ENCODE measurements around the gene CCDC187. TPM values are rescaled to one million over a fixed set of nuclear protein-coding genes. Genes with fewer than 3 reads are reported as not detected.

Gene CCDC187
- total RNA-seq, 2 donors from 2014 or later, result 0.30 to 0.48 TPM

DNA sequence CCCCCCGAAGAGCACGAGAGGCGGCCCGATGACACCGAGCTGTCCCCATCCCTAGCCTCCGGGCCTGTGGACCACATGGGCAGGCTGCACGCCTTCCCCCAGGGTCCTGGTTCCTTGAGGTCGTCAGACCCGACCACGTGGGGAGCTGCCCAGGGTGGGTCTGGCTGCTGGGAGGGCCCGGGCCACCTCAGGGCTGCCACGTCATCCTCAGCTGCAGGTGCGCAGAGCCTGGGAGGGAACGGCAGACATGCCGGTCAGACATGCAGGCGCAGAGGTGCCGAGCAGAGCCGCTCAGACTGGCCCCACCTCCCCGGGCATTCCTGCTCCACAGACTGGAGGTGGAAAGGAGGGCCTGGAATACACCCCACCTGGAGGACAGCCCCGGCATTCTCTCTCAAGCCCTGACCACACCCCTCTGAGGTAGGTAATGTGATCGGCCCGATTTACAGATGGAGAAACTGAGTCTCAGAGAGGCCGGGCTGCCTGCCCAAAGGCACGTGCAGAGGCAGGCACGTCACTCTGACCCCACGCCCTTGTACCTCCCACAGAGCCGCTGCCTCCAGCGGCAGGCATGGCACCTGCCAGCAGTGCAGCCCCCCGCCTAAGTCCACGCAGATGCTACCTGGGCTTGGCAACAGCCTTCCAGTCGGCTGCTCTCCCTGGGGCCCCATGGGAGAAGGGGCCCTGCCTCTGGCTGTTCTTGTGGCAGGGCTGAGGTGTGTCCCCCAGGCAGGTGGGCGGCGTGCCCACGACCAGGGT is 649 bp downstream of the CCDC187 start:
- no peaks in the 10 kb centered on the region for H3K36me3 ChIP-seq
- DNase-seq, result no peak

DNA sequence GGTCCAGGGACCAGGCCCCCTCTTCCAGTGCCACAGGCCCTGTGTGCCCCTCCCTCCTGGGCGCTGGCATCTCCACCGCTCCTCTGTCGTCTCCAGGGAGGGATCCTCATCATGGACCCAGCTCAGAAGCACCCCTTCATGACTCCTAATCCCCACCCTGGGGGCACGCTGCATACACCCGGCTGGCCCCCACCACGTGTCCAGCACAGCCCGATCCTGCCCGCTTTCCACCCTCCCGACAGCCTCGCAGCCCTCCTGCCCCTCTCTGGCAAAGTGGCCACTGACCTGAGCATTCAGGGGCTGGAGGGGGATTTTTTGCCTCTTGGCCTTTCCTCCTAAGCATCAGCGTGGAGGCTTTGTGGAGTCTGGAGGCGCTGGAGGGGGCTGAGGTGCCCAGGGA is 1.4 kb downstream of the CCDC187 start:
- no peaks in the 10 kb centered on the region for H3K9me3 ChIP-seq
- TF ChIP-seq, protein P1, sequence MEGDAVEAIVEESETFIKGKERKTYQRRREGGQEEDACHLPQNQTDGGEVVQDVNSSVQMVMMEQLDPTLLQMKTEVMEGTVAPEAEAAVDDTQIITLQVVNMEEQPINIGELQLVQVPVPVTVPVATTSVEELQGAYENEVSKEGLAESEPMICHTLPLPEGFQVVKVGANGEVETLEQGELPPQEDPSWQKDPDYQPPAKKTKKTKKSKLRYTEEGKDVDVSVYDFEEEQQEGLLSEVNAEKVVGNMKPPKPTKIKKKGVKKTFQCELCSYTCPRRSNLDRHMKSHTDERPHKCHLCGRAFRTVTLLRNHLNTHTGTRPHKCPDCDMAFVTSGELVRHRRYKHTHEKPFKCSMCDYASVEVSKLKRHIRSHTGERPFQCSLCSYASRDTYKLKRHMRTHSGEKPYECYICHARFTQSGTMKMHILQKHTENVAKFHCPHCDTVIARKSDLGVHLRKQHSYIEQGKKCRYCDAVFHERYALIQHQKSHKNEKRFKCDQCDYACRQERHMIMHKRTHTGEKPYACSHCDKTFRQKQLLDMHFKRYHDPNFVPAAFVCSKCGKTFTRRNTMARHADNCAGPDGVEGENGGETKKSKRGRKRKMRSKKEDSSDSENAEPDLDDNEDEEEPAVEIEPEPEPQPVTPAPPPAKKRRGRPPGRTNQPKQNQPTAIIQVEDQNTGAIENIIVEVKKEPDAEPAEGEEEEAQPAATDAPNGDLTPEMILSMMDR (IDR thresholded peaks at IDR 0.05), result no peak
- H3K4me3 ChIP-seq, result no peak overlapping the region
- no peak for DNase-seq
- H3K4me1 ChIP-seq, result no peaks in the 10 kb centered on the region
- intact Hi-C loops (cut with DNase I), result no loop called here
- no peaks in the 10 kb centered on the region for H3K36me3 ChIP-seq
- no peak overlapping the region for H3K27ac ChIP-seq
- H3K9ac ChIP-seq (ENCODE audit: low read depth in 2 of 2, low read length in 2 of 2), result no peak overlapping the region
- H3K27me3 ChIP-seq, result no peaks in the 10 kb centered on the region

More for the DNA sequence above, 649 bp downstream of the CCDC187 start:
- H3K27me3 ChIP-seq, result no peaks in the 10 kb centered on the region
- H3K9me3 ChIP-seq, result no peaks in the 10 kb centered on the region
- no peak overlapping the region for H3K9ac ChIP-seq (ENCODE audit: low read depth in 2 of 2, low read length in 2 of 2)
- intact Hi-C loops (cut with DNase I), result no loop called here
- no peak overlapping the region for H3K4me3 ChIP-seq
- TF ChIP-seq, protein P1 (IDR thresholded peaks at IDR 0.05), result no peak
- H3K27ac ChIP-seq, result no peak overlapping the region
- no peaks in the 10 kb centered on the region for H3K4me1 ChIP-seq

DNA sequence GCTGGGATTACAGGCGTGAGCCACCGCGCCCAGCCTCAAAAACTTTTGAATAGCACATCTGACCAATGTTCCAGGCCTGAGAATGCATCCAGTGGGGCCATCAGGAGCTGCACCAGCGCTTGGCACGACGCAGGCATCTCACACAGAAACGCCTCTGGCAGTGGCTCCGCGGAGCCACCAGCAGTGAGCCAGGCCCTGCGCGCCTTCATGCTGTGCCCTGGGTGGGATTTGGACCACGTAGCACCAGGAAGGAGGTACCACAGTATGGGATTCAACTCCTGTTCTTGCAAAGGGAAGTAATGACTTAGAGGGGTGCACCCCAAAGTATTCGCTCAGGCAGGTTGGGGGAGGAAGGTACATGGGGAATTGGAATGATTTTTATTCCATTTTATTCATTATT is 3.0 kb downstream of the CCDC187 start:
- intact Hi-C loops (cut with DNase I), result no loop called here
- H3K27me3 ChIP-seq, result no peaks in the 10 kb centered on the region
- H3K9me3 ChIP-seq, result no peaks in the 10 kb centered on the region
- no peak for DNase-seq
- no peak overlapping the region for H3K9ac ChIP-seq (ENCODE audit: low read depth in 2 of 2, low read length in 2 of 2)
- TF ChIP-seq, protein P1 (IDR thresholded peaks at IDR 0.05), result no peak
- peaks cover 6% of the 10 kb centered on the region for H3K4me1 ChIP-seq
- no peaks in the 10 kb centered on the region for H3K36me3 ChIP-seq
- no peak overlapping the region for H3K27ac ChIP-seq
- no peak overlapping the region for H3K4me3 ChIP-seq

- no peak overlapping the region for H3K27ac ChIP-seq
- TF ChIP-seq, protein P1 (IDR thresholded peaks at IDR 0.05), result no peak
- H3K4me1 ChIP-seq, result peaks cover 6% of the 10 kb centered on the region
- no peak for DNase-seq
- H3K9ac ChIP-seq (ENCODE audit: low read depth in 2 of 2, low read length in 2 of 2), result no peak overlapping the region
- no peaks in the 10 kb centered on the region for H3K36me3 ChIP-seq
- H3K4me3 ChIP-seq, result no peak overlapping the region
- no peaks in the 10 kb centered on the region for H3K27me3 ChIP-seq
- no peaks in the 10 kb centered on the region for H3K9me3 ChIP-seq
- intact Hi-C loops (cut with DNase I), result no loop called here
Observed at GRCh38 chr9:136300016-136300545, 3.8 kb downstream of the CCDC187 start.

GRCh38 chr9:136299541-136299940 is 4.4 kb downstream of the CCDC187 start:
- TF ChIP-seq, protein P1 (IDR thresholded peaks at IDR 0.05), result no peak
- H3K4me3 ChIP-seq, result no peak overlapping the region
- H3K27me3 ChIP-seq, result no peaks in the 10 kb centered on the region
- H3K9ac ChIP-seq (ENCODE audit: low read depth in 2 of 2, low read length in 2 of 2), result no peak overlapping the region
- intact Hi-C loops (cut with DNase I), result no loop called here
- H3K27ac ChIP-seq, result no peak overlapping the region
- no peaks in the 10 kb centered on the region for H3K9me3 ChIP-seq
- no peaks in the 10 kb centered on the region for H3K36me3 ChIP-seq
- peaks cover 6% of the 10 kb centered on the region for H3K4me1 ChIP-seq
- no peak for DNase-seq

Data from colonic mucosa (tissue), 4 donors.